GM21737 (cell line): ENCODE results near the gene LRAT.
"Not testable (repeated sequence)": the region's sequence is repeated elsewhere in the genome, so short reads cannot be mapped to it uniquely, and the experiment has no call there.

ENCODE experiments used
- ATAC-seq: cut with Tn5 transposase; IDR thresholded peaks from one replicate; pipeline ENCODE4 v1.9.1; 2021; ENCODE audit warnings: mild to moderate bottlenecking, moderate library complexity; ENCODE audit not compliant: unreplicated experiment

Gene LRAT

GRCh38 chr4:154743683-154744340, at the start of gene LRAT:
Gene LRAT, plus strand, starts transcription at chr4:154744000. Its CDS starts 327 bp downstream, at chr4:154744327.
- no peak for ATAC-seq

- no peak for ATAC-seq
Observed at GRCh38 chr4:154707877-154708276, 35.9 kb upstream of the LRAT start.

GRCh38 chr4:154709550-154709949, 34.2 kb upstream of the LRAT start:
- ATAC-seq: no peak

DNA sequence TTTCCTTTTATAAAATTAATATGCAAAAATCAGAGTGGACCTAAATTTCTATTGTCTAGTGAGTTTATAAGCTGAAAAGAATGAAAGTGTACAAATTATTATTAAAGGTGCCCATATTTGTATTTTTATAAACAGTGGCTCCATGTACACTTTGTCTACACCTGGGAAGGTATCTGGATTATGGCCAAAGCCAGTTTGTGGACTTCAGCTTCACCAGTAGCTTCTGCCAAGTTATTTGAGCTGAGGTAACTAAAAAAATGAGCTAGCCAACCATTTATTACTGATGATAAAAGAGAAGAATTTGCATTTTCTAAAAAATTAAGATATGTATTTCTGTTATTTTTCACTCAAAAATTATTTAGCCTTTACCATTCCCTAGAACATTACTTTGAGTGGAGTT, 32.3 kb upstream of the LRAT start:
- no peak for ATAC-seq

DNA sequence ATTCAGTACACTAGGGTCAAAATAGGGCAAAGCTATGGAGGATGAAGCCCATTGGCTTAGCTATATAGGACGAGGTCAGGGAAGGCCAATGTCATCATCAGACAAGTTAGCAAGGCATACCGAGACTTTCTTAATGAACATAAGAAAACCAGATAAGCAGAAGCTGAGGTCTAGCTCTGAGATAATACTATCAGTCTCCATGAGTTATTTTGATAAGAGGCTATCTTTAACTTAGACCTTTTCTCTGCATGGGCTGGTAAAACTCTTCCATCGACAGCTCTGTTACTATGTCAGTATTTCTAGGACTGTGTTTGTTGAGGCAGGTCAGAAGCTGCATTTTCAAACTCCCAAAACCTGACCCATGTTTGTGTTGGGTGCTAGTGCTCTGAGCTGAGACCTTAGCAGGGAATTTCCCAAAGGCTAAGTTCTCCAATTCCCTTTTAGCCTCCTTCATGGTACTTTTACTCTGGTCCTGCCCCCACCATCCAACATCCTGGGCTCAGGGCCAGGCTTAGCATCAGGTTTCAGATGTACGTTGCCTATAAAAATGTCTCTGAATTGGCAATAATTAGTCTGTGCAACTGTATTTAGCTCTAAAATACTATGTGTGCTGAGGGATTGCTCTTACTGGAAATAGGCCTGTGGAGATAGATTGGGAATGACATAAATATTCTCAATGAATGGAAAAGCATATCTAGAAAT, 29.3 kb upstream of the LRAT start:
- no peak for ATAC-seq

DNA sequence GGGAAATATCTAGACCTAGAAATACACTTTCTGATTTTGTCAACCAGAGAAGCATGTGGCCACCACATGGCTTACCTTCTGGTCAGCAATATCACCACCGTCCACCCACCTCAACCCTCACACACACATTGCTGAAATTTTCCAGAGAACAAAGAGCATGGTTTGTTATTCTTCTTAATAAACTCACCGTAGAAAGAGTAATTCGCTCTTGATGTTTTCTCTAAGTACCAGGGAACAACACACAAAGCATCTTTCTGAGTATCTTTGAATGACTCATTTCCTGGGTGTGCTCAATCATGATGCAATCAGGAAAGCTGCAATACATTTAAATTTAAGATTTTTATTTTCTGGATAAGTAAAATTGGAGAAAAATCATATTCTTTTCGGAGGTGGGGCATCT, 24.7 kb upstream of the LRAT start:
- ATAC-seq: no peak

GRCh38 chr4:154720123-154720522, 23.7 kb upstream of the LRAT start:
- no peak for ATAC-seq

DNA sequence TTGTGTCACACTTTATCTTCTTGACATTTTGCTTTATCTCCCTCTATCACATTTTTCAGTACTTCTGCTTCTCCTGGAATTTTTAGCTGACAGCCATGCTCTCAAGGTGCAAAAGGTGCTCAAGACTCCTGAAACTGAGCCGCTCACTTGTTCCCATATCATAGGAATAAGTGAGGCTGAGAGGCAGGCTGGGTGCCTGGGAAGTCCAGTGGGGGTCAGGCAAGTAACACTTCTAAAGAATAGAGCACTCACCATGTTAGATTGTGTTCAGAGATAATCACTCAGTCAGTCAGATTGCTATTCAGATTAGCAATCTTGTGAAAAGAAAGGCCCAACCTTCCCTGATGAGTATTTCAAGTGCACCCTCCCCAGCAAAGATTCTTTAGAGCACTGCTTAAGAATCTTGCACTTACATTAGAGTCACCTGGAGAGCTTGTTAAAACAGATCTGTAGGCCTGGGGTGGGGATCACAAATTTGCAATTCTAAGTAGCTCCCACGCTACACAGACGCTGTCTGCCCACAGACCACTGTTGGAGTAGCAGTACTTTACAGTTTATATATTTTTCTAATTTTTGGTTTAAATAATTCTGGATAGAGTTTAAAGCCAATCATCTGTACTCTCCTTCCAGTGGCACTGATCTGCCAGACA, 23.1 kb upstream of the LRAT start:
- no peak for ATAC-seq

DNA sequence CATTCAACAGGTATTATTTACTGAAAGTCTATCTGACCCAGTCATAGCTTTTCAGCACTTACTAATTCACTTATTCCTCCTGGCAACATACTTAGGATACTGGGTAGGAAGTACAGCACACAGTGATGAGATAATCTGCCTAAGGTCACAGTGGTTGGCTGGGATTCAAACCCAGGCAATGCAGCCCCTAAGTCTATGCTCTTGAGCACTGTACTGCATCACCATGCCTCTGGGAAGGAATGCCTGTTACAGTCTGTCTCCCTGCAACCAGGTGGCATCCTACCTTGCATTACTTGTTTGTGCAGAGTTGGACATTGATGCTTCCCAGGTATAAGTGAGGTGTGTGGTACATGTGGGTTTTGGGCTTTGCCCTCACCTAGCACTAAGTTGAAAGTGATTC, 21.5 kb upstream of the LRAT start:
- ATAC-seq: no peak

- not testable (repeated sequence) for ATAC-seq
Observed at GRCh38 chr4:154723601-154724000, 20.2 kb upstream of the LRAT start.

DNA sequence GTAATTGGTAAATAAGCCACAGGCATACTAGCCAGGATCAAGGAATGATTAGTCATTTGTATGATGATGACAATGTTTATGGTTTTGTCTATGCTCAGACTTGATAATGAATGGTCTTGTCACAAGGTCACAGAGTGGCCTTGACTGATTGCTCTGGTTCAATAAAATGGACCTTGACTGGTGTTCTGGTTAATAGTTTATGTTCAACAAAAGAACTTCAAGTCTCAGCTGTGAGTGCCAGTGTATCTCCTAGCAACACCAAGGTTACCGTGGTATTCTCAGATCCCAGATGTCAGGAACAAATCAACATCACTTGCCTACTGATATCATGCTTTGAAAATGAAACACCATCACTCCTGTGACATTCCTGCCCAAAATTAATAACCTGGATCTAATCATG, 16.3 kb upstream of the LRAT start:
- ATAC-seq: no peak

DNA sequence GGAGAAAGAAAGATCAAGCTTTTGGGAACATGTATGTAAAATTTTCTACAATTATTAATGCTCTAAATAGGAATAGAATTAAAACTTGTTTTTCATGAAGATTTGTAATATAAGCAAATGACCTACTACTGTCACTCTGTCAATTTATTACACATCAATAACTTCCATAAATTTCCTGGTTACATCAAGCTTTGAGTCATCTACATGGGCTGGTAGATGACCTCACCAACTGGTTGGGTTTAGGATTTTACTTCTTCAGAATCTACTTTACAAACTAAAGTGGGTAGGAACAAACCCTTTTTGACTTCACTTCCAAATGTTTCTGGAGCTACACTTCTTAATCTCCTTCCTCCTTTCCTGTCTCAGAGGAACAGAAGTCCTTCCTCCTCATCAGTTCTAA, 12.0 kb upstream of the LRAT start:
- ATAC-seq: no peak

GRCh38 chr4:154732669-154733068, 11.1 kb upstream of the LRAT start:
- no peak for ATAC-seq

- no peak for ATAC-seq
Observed at GRCh38 chr4:154736770-154737169, 7.0 kb upstream of the LRAT start.

DNA sequence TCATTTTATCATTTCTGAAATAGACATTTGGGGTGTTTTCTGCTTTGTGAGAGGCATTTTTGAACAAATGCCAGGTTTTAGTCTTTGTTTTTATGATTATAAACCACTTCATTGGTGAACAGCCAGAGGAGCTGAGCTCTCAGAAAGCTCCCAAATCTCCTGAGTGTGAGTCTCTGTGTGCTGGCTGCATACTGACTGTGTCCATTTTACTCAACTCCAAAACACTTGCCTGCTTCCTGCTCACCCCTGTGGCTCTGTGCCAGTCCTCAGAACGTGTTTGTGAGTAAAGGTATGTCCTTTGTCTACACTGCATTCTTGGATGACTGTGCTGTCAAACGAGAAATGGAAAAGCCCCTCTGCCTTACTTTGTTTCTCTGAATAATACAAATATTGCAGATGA, 5.4 kb upstream of the LRAT start:
- no peak for ATAC-seq

- ATAC-seq: no peak
Observed at GRCh38 chr4:154739111-154739510, 4.7 kb upstream of the LRAT start.

GRCh38 chr4:154740462-154740861, 3.3 kb upstream of the LRAT start:
- no peak for ATAC-seq

DNA sequence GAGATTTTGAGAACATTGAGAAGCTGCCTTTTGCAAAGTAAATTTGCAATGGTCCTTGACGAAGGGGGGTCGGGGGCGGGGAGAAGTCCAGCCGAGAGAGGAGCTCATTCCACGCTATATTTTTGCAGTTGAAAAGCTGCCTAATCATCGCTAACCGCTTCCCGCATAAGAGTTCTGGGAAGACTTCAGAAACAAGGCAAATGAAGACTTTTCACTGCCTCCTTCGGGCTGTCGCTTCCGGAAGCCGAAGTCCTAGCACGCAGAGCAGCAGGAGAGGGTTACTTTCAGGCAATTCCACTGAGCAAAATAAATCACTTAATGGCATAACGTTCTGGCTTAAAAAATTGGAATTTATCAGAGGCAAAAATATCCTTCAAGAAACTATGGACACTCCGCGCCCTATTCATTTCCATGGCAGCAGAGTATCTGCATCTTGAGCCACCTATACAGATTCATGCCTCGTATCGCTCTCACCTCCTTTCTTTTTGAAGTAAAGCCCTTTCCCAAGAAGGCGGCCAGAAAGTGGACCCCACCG, 2.6 kb upstream of the LRAT start:
- ATAC-seq: no peak

DNA sequence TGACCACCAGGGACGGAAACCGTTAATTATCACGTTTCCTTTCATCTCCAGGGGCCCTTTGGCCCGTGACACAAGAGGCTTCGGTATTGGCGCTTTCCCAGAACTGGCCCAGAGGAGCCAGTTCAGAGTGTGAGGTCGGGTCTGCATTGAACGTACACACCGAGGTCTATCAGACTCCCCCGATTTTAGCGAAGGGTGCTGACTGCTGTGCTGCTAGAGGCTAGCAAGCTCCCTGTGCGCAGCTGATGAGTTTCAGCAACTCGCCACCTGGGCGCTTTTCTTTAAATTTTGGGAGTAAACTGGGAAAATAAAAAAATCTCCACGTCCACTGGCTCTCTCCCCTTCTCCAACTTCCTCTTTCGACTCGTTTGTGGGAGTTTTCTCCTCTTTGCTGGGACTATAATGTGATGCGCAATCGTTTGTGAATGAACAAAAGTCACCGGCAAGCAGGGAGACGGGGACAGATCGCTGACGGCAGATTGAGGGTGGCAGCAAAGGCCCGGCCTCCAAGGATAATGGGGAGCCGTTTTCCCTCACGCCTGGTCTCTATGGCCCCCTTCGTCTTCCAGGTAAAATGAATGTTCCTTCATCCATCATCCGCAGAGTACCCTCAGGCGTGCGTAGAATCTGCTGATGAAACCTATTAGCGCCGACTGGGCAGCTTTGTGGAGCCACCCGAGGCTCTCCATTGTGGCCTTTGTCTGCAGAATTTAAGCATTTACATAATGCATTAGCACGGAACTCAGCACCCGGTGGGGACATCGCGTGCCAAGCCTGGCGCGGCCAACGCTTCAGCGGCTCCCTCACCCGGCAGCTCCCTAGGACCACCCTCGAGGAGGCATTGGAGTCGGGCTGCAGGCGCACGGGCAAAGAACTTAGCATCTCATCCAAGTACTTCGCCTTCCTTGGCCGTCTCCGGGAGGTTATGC, 1.6 kb upstream of the LRAT start:
- no peak for ATAC-seq

- no peak for ATAC-seq
Observed at GRCh38 chr4:154744341-154744926, 634 bp downstream of the LRAT start.

- no peak for ATAC-seq
Observed at GRCh38 chr4:154757713-154758112, 13.9 kb downstream of the LRAT start.
